Measurements from ENCODE around the gene DLEU7. TPM values are rescaled to one million over a fixed set of nuclear protein-coding genes. Genes with fewer than 3 reads are reported as not detected.

DLEU7 gene
- total RNA-seq, 4 donors from 2014 or later, result 0.33 to 1.7 (median 0.66) TPM; not detected in 1

- no peak for TF ChIP-seq CTCF (IDR thresholded peaks at IDR 0.05; ENCODE audit: low read depth)
Measured at GRCh38 chr13:50883728-50884127, 40.2 kb upstream of the DLEU7 start.

GRCh38 chr13:50882816-50883435, 39.4 kb upstream of the DLEU7 start:
- TF ChIP-seq CTCF (IDR thresholded peaks at IDR 0.05; ENCODE audit: low read depth), result no peak

- no peak for TF ChIP-seq CTCF (IDR thresholded peaks at IDR 0.05; ENCODE audit: low read depth)
Measured at GRCh38 chr13:50873991-50874390, 30.5 kb upstream of the DLEU7 start.

GRCh38 chr13:50873467-50873866, 30.0 kb upstream of the DLEU7 start:
- TF ChIP-seq CTCF (IDR thresholded peaks at IDR 0.05; ENCODE audit: low read depth), result no peak

- no peak for TF ChIP-seq CTCF (IDR thresholded peaks at IDR 0.05; ENCODE audit: low read depth)
Measured at GRCh38 chr13:50871405-50871804, 27.9 kb upstream of the DLEU7 start.

GRCh38 chr13:50867637-50867945, 24.1 kb upstream of the DLEU7 start:
- TF ChIP-seq CTCF (IDR thresholded peaks at IDR 0.05; ENCODE audit: low read depth), result no peak

- TF ChIP-seq CTCF (IDR thresholded peaks at IDR 0.05; ENCODE audit: low read depth), result no peak
Measured at GRCh38 chr13:50866817-50867636, 23.5 kb upstream of the DLEU7 start.

Data from subcutaneous adipose tissue (tissue), 4 donors.